D721Med (cell line): ENCODE measurements around the gene UCHL3.

Experiments
- DNase-seq: peaks from one replicate; pipeline ENCODE4 v3.0.0; 2011; ENCODE audit warnings: low spot score; ENCODE audit not compliant: insufficient read length
- FAIRE-seq: peaks from 2 replicates; lab custom pipeline; 2011; peaks lifted over from hg19 to GRCh38; lab: Jason Lieb, UNC
- CTCF ChIP-seq: IDR thresholded peaks from 2 replicates; pipeline ENCODE4 v1.5.1; 2012; ENCODE audit warnings: mild to moderate bottlenecking, control low read depth; ENCODE audit not compliant: insufficient read depth; ENCODE audit errors: missing control alignments

The UCHL3 gene

GRCh38 chr13:75647126-75647784 lies 97.7 kb downstream of the UCHL3 start:
- no peak for TF ChIP-seq CTCF
- no peak for DNase-seq
- FAIRE-seq, result no peak

GRCh38 chr13:75648446-75648845 lies 98.9 kb downstream of the UCHL3 start:
- TF ChIP-seq CTCF, result no peak
- FAIRE-seq (no peak), DNase-seq (no peak)

- DNase-seq (no peak), FAIRE-seq (no peak)
- TF ChIP-seq CTCF, result no peak
These were observed 101.4 kb downstream of the UCHL3 start for GRCh38 chr13:75651013-75651412.

- FAIRE-seq (no peak), DNase-seq (no peak)
- TF ChIP-seq CTCF, result no peak
These were observed 103.1 kb downstream of the UCHL3 start for GRCh38 chr13:75652726-75653125.
